Caco-2 (cell line): ENCODE data around the gene ARHGAP42. TPM values are rescaled to one million over a fixed set of nuclear protein-coding genes. Genes with fewer than 3 reads are reported as not detected.

Source experiments
- BruUV-seq: library from RNA; stranded (reverse); fragments of 400-500 nt; replicated peaks from 2 replicates; lab custom pipeline; 2021; lab: Mats Ljungman, UMichigan
- CTCF ChIA-PET: fragments of 300-600 bp; sonication (Branson Sonifier 250); formaldehyde crosslinking; loops from one replicate; lab custom pipeline; 2022; ENCODE audit warnings: antibody characterized with exemption; lab: Charles Lee
- POLR2A ChIA-PET: fragments of 300-600 bp; sonication (Branson Sonifier 250); formaldehyde crosslinking; loops from one replicate; lab custom pipeline; 2022; ENCODE audit warnings: antibody characterized with exemption; lab: Charles Lee
- DNase-seq, 2 experiments: peaks; one replicate each; pipeline versions ENCODE4 v3.0.0 to v3.0.0-alpha.2; 2020 to 2022
- H3K27me3 ChIP-seq: replicated peaks from 2 replicates; pipeline ENCODE4 v1.6.0; 2011; ENCODE audit warnings: low read length; ENCODE audit not compliant: control insufficient read depth, insufficient read depth
- H3K36me3 ChIP-seq: 2 replicates; pipeline ENCODE4 v1.5.1; 2011; ENCODE audit warnings: low read length; ENCODE audit not compliant: control insufficient read depth, insufficient read depth
- H3K4me1 ChIP-seq: fragments of 250-450 bp; sonication (Bioruptor Pico); 2 replicates; pipeline ENCODE4 v1.5.1; 2020; ENCODE audit warnings: mild to moderate bottlenecking
- H3K4me3 ChIP-seq: 2 replicates; pipeline ENCODE4 v1.5.1; 2011; ENCODE audit warnings: low read depth, mild to moderate bottlenecking, control low read depth, low read length
- H3K9me3 ChIP-seq: fragments of 250-450 bp; sonication (Bioruptor Pico); 2 replicates; pipeline ENCODE4 v1.5.1; 2020; ENCODE audit warnings: mild to moderate bottlenecking, moderate library complexity
- H3K27ac Mint-ChIP-seq: one replicate; pipeline ENCODE4 v1.8.0; 2022; ENCODE audit warnings: mixed read lengths; ENCODE audit not compliant: unreplicated experiment
- H3K27me3 Mint-ChIP-seq: one replicate; pipeline ENCODE4 v1.8.0; 2022; ENCODE audit warnings: mixed read lengths; ENCODE audit not compliant: insufficient read depth, unreplicated experiment
- H3K36me3 Mint-ChIP-seq: one replicate; pipeline ENCODE4 v1.8.0; 2022; ENCODE audit warnings: mild to moderate bottlenecking, mixed read lengths; ENCODE audit not compliant: insufficient read depth, unreplicated experiment
- H3K4me1 Mint-ChIP-seq: one replicate; pipeline ENCODE4 v1.8.0; 2022; ENCODE audit warnings: low read depth, mixed read lengths; ENCODE audit not compliant: unreplicated experiment
- H3K4me3 Mint-ChIP-seq: one replicate; pipeline ENCODE4 v1.8.0; 2022; ENCODE audit warnings: mild to moderate bottlenecking, moderate library complexity, mixed read lengths; ENCODE audit not compliant: unreplicated experiment
- H3K9me3 Mint-ChIP-seq: one replicate; pipeline ENCODE4 v1.8.0; 2022; ENCODE audit warnings: mixed read lengths; ENCODE audit not compliant: unreplicated experiment
- CTCF ChIP-seq, 2 experiments: fragments of 200-600 bp in 1 of 2; IDR thresholded peaks; 1 replicate in 1 of 2; 2 replicates in 1 of 2; pipeline versions ENCODE4 v1.5.1 to v1.8.0; 2011 to 2022; ENCODE audit warnings: antibody characterized with exemption in 1 of 2, control low read depth in 1 of 2, inconsistent platforms in 1 of 2, low read depth in 1 of 2, low read length in 1 of 2, mild to moderate bottlenecking in 1 of 2, moderate library complexity in 1 of 2; ENCODE audit not compliant: insufficient read depth in 1 of 2, severe bottlenecking in 1 of 2, unreplicated experiment in 1 of 2
- intact Hi-C: fragments of 100-400 bp; cut with micrococcal nuclease; formaldehyde crosslinking; loops from one replicate; pipeline ENCODE4 v1.10.0; 2022; ENCODE audit not compliant: unreplicated experiment
- total RNA-seq: library from RNA; stranded (reverse); gene quantifications from 2 replicates; pipeline ENCODE4 v1.2.3, GENCODE V29; 2022

ARHGAP42 gene
- total RNA-seq, 1 experiment from 2014 or later: 8.4 TPM

DNA sequence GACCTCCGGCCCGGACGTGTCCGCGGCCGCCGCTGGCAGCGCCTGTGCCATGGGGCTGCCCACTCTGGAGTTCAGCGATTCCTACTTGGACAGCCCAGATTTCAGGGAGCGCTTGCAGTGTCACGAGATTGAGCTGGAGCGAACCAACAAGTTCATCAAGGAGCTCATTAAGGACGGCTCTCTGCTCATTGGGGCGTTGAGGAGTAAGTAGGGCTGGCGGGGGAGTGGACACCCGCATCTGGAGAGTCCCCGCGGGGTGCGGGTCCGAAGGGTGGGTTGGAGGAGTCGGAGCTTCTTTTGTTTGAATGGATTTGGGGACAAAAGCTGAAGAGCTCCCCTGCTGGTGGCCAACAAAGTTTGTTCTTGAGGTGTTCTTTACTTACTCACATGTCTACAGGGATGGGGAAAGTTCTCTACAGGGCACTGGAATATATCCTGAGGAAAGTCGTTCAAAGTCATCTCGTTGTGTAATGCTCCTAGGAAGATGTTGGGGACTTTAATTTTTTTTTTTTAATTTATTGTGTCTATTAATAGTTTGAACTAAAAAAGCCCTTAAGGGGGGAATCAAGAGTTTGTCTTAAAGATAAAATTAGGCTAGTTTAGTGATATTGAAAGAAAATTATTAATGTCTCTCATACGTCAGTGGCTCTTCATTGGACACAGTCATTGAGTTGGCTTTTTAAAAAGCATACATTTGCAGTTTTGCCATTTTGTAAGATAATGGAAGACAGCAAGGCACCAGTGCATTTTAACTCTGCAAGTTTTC lies 725 bp downstream of the ARHGAP42 start:
- no peaks in the 10 kb centered on the region for H3K36me3 Mint-ChIP-seq
- Histone ChIP-seq H3K4me1 (peaks cover 9% of the 10 kb centered on the region), H3K9me3 (no peaks in the 10 kb centered on the region), H3K4me3 (peak overlapping the region; percentile 85), H3K36me3 (no peaks in the 10 kb centered on the region), H3K27me3 (no peaks in the 10 kb centered on the region)
- intact Hi-C loops: loop anchor here (1.0 to 2.0 kb wide), 6 partner anchors 51 to 242 kb away; no protein-coding TSS in a partner anchor
- H3K9me3 Mint-ChIP-seq: no peaks in the 10 kb centered on the region
- ChIA-PET POLR2A (interaction anchor here (0.7 to 1.0 kb wide), 4 partner anchors 88 to 161 kb away, joined by 3 to 6 read pairs (median 4); no protein-coding TSS in a partner anchor), CTCF (interaction anchor here (0.6 to 2.8 kb wide), 29 partner anchors 8 to 174 kb away, joined by 3 to 42 read pairs (median 5); no protein-coding TSS in a partner anchor)
- H3K4me3 Mint-ChIP-seq: peak overlapping the region; percentile 100
- peak; percentile 78 for DNase-seq
- H3K4me1 Mint-ChIP-seq: peaks cover 21% of the 10 kb centered on the region
- H3K27ac Mint-ChIP-seq: peak overlapping the region; percentile 89
- peak; percentile 92 for TF ChIP-seq CTCF (IDR thresholded peaks at IDR 0.05; ENCODE audit: insufficient read depth in 1 of 2, low read depth in 1 of 2, low read length in 1 of 2, severe bottlenecking in 1 of 2, unreplicated experiment in 1 of 2)
- no peaks in the 10 kb centered on the region for H3K27me3 Mint-ChIP-seq
- TSS peak; percentile 34 for BruUV-seq

- Mint-ChIP-seq H3K4me1 (peaks cover 16% of the 10 kb centered on the region), H3K36me3 (no peaks in the 10 kb centered on the region), H3K27me3 (no peaks in the 10 kb centered on the region), H3K9me3 (no peaks in the 10 kb centered on the region), H3K4me3 (peak overlapping the region; percentile 34), H3K27ac (no peak overlapping the region)
- H3K36me3 ChIP-seq: no peaks in the 10 kb centered on the region
- H3K9me3 ChIP-seq: no peaks in the 10 kb centered on the region
- no TSS peak for BruUV-seq
- DNase-seq: no peak
- no peaks in the 10 kb centered on the region for H3K27me3 ChIP-seq
- intact Hi-C loops: no loop called here
- peaks cover 9% of the 10 kb centered on the region; the same call in 1 of the 2 replicates for H3K4me1 ChIP-seq
- ChIA-PET CTCF (interaction anchor here (2.8 kb wide), 1 partner anchor 140 kb away, joined by 42 read pairs; no protein-coding TSS in a partner anchor), POLR2A (no interaction called here)
- no peak for TF ChIP-seq CTCF (IDR thresholded peaks at IDR 0.05; ENCODE audit: insufficient read depth in 1 of 2, low read depth in 1 of 2, low read length in 1 of 2, severe bottlenecking in 1 of 2, unreplicated experiment in 1 of 2)
- H3K4me3 ChIP-seq: no peak overlapping the region
Measured at GRCh38 chr11:100689141-100689540, 2.1 kb downstream of the ARHGAP42 start.

DNA sequence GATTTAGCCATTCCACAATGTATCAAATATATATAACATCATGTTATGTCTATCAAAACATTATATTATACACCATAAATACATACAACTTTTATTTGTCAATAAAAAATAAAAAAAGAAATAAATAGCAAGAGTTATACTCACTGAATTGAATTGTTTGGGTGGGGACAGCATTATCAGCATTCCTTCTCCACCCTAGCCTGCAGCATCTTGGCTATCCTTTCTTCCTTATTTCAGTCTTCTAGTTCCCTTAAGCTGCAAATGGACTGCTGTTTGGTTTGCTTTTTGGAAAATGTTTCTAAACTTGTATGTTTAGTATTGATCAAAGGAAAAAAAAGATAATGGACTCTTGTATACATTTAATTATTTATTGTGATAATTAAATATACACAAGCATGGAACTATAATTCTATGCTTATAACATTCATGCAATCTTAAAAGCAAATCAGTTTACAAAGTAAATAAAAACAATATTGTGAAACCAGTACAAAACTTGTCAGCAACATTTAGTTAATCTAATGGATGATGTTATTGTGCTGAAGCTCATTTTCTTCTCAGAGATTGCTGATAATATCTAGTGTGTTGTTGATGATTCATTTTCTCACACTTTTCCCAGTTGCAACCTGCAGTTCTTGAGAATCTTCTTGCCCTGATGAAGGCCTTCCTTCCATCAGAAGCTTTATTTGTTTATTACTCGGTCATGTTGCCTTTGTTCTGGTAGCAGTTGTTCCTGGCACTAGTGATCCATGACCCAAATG lies 5.0 kb downstream of the ARHGAP42 start:
- CTCF ChIA-PET: interaction anchor here (0.7 kb wide), 1 partner anchor 252 kb away, joined by 3 read pairs; no protein-coding TSS in a partner anchor
- no peak for TF ChIP-seq CTCF (IDR thresholded peaks at IDR 0.05; ENCODE audit: insufficient read depth in 1 of 2, low read depth in 1 of 2, low read length in 1 of 2, severe bottlenecking in 1 of 2, unreplicated experiment in 1 of 2)
- no peak overlapping the region for H3K27ac Mint-ChIP-seq

More for the DNA sequence above, 5.0 kb downstream of the ARHGAP42 start:
- BruUV-seq: no TSS peak
- H3K4me1 Mint-ChIP-seq: peaks cover 16% of the 10 kb centered on the region
- intact Hi-C loops: no loop called here
- Histone ChIP-seq H3K36me3 (no peaks in the 10 kb centered on the region; the same call in 1 of the 2 replicates), H3K4me3 (no peak overlapping the region), H3K4me1 (peaks cover 9% of the 10 kb centered on the region; the same call in 1 of the 2 replicates), H3K9me3 (no peaks in the 10 kb centered on the region), H3K27me3 (no peaks in the 10 kb centered on the region)
- H3K4me3 Mint-ChIP-seq: no peak overlapping the region
- no peaks in the 10 kb centered on the region for H3K36me3 Mint-ChIP-seq
- POLR2A ChIA-PET: no interaction called here
- no peaks in the 10 kb centered on the region for H3K9me3 Mint-ChIP-seq
- H3K27me3 Mint-ChIP-seq: no peaks in the 10 kb centered on the region
- no peak for DNase-seq
